Testis (tissue), 3 donors: Measurements from ENCODE around the gene SAE1. TPM values are rescaled to one million over a fixed set of nuclear protein-coding genes. Genes with fewer than 3 reads are reported as not detected.

ENCODE experiments used
- DNase-seq: peaks from one replicate; pipeline ENCODE4 v3.0.0-alpha.2; 2019
- H3K27ac ChIP-seq, 2 donors: fragments of 200-600 bp; sonication (generic); one replicate each; pipeline ENCODE4 v1.5.1; 2019
- H3K27me3 ChIP-seq: fragments of 200-600 bp; sonication (generic); one replicate; pipeline ENCODE4 v1.5.1; 2019
- H3K36me3 ChIP-seq: fragments of 200-600 bp; sonication (generic); one replicate; pipeline ENCODE4 v1.5.1; 2017; ENCODE audit warnings: low read depth; ENCODE audit errors: missing control alignments
- H3K4me1 ChIP-seq: fragments of 200-600 bp; sonication (generic); one replicate; pipeline ENCODE4 v1.5.1; 2019
- H3K4me3 ChIP-seq, 2 donors: fragments of 200-600 bp; sonication (generic); one replicate each; pipeline ENCODE4 v1.5.1; 2017 to 2019
- H3K9me3 ChIP-seq: fragments of 200-600 bp; sonication (generic); one replicate; pipeline ENCODE4 v1.5.1; 2017
- CTCF ChIP-seq, 3 experiments: fragments of 450-650 bp in 2 of 3; fragments of 200-600 bp in 1 of 3; sonication (generic) in 1 of 3; IDR thresholded peaks; one replicate each; pipeline ENCODE4 v1.5.1; 2016 to 2019; ENCODE audit warnings: antibody characterized with exemption in 3 of 3, mild to moderate bottlenecking in 2 of 3, moderate library complexity in 1 of 3
- POLR2A ChIP-seq: fragments of 450-650 bp; IDR thresholded peaks from one replicate; pipeline ENCODE4 v1.6.1; 2017; ENCODE audit warnings: antibody characterized with exemption, mild to moderate bottlenecking, moderate library complexity
- WGBS, 2 donors: methylation state at CpG; one replicate each; pipeline ENCODE4 v1.1.5; 2018; 5-methylcytosine and 5-hydroxymethylcytosine counted together
- intact Hi-C: fragments of 100-400 bp; cut with DNase I; formaldehyde crosslinking; loops from one replicate; pipeline ENCODE4 v1.15.1; 2023; ENCODE audit warnings: low total_unique reads
- polyA plus RNA-seq: library from polyadenylated mRNA; stranded (reverse); fragments of 350-450 nt; fragmentation: Illumina TruSeq; extraction: RNeasy Lipid Tissue Mini Kit (QIAGEN cat#74804); gene quantifications from one replicate; pipeline ENCODE4 v1.2.3, GENCODE V29; 2014; ENCODE audit warnings: low read depth, low replicate concordance; ENCODE audit not compliant: insufficient read depth
- total RNA-seq, 2 donors: library from RNA; depleted of rRNA; stranded (reverse); fragments of >200 nt; gene quantifications; one replicate each; pipeline ENCODE4 v1.2.3, GENCODE V29; 2016

The SAE1 gene
- total and polyA plus RNA-seq, 3 donors from 2014 or later, result 105 to 185 (median 124) TPM

GRCh38 chr19:47225746-47226425 lies 95.3 kb downstream of the SAE1 start:
- no peaks in the 10 kb centered on the region for H3K27me3 ChIP-seq
- H3K36me3 ChIP-seq, result no peaks in the 10 kb centered on the region
- intact Hi-C loops, result no loop called here
- peak; percentile 98 for TF ChIP-seq POLR2A
- peak in 2 of 3 experiments; percentile 37 to 76 for TF ChIP-seq CTCF (IDR thresholded peaks at IDR 0.05)
- peak overlapping the region; percentile 99 for H3K27ac ChIP-seq
- 3 to 14% methylated on average over 8 to 28 of the region's 59 CpGs for WGBS, 2 donors
- peak; percentile 90 for DNase-seq
- H3K4me3 ChIP-seq, result peak overlapping the region; percentile 64 to 75
- no peaks in the 10 kb centered on the region for H3K9me3 ChIP-seq
- H3K4me1 ChIP-seq, result peaks cover 19% of the 10 kb centered on the region

- peak overlapping the region; percentile 64 to 75 for H3K4me3 ChIP-seq
- intact Hi-C loops, result no loop called here
- no peak for TF ChIP-seq POLR2A
- TF ChIP-seq CTCF (IDR thresholded peaks at IDR 0.05), result no peak
- peak; percentile 92 for DNase-seq
- H3K27me3 ChIP-seq, result no peaks in the 10 kb centered on the region
- H3K27ac ChIP-seq, result peak overlapping the region; percentile 99
- no peaks in the 10 kb centered on the region for H3K36me3 ChIP-seq
- no peaks in the 10 kb centered on the region for H3K9me3 ChIP-seq
- WGBS, 2 donors, result 2 to 4% methylated on average over 9 to 41 of the region's 56 CpGs
- H3K4me1 ChIP-seq, result peaks cover 23% of the 10 kb centered on the region
Measured at GRCh38 chr19:47226426-47227351, 96.1 kb downstream of the SAE1 start.

GRCh38 chr19:47227352-47228167 lies 96.9 kb downstream of the SAE1 start:
- 1 to 3% methylated on average over 6 to 27 of the region's 27 CpGs for WGBS, 2 donors
- intact Hi-C loops, result no loop called here
- no peaks in the 10 kb centered on the region for H3K27me3 ChIP-seq
- H3K9me3 ChIP-seq, result no peaks in the 10 kb centered on the region
- TF ChIP-seq POLR2A (no peak), CTCF (IDR thresholded peaks at IDR 0.05) (no peak)
- peak overlapping the region; percentile 99 for H3K27ac ChIP-seq
- DNase-seq, result peak; percentile 91
- peaks cover 26% of the 10 kb centered on the region for H3K4me1 ChIP-seq
- peak overlapping the region; percentile 45 to 75 for H3K4me3 ChIP-seq
- H3K36me3 ChIP-seq, result no peaks in the 10 kb centered on the region

- Histone ChIP-seq H3K27ac (peak overlapping the region; percentile 99), H3K4me3 (peak overlapping the region; percentile 45 to 75), H3K36me3 (no peaks in the 10 kb centered on the region), H3K4me1 (peaks cover 26% of the 10 kb centered on the region), H3K9me3 (no peaks in the 10 kb centered on the region), H3K27me3 (no peaks in the 10 kb centered on the region)
- peak; percentile 52 for DNase-seq
- TF ChIP-seq CTCF (IDR thresholded peaks at IDR 0.05) (no peak), POLR2A (no peak)
- intact Hi-C loops, result no loop called here
- WGBS, 2 donors, result 7 to 9% methylated on average over 14 to 31 of the region's 50 CpGs
Measured at GRCh38 chr19:47228168-47228936, 97.7 kb downstream of the SAE1 start.
